Mammary epithelial cell (primary cell): ENCODE measurements around the gene MMRN1.

Source experiments
- CTCF ChIP-seq, 2 donors: IDR thresholded peaks in 1 of 2; conservative IDR thresholded peaks in 1 of 2; 2 replicates each; pipeline ENCODE4 v1.5.1; 2011 to 2012; ENCODE audit warnings: inconsistent platforms in 2 of 2, low read length in 2 of 2, mild to moderate bottlenecking in 2 of 2, control low read depth in 1 of 2, low read depth in 1 of 2; ENCODE audit not compliant: insufficient read depth in 1 of 2; ENCODE audit errors: extremely low read depth in 1 of 2
- EZH2 ChIP-seq: IDR thresholded peaks from 2 replicates; pipeline ENCODE4 v1.6.1; 2012; ENCODE audit warnings: low read length, inconsistent platforms, borderline replicate concordance

GRCh38 chr4:89922848-89923416, 28.3 kb downstream of the MMRN1 start:
- no peak for TF ChIP-seq CTCF (conservative IDR thresholded peaks at IDR 0.05 in 1 of 2, IDR thresholded peaks at IDR 0.05 in 1 of 2; ENCODE audit: extremely low read depth in 1 of 2, insufficient read depth in 1 of 2, low read depth in 1 of 2, low read length in 2 of 2)
- TF ChIP-seq EZH2 = no peak
